Measurements from ENCODE around the gene PDK3. TPM values are rescaled to one million over a fixed set of nuclear protein-coding genes. Genes with fewer than 3 reads are reported as not detected.

Gene PDK3
- 26.1 TPM for total RNA-seq

GRCh38 chrX:24464836-24465531 is at the start of gene PDK3:
TSS of gene PDK3 (plus strand) at chrX:24465286. CDS start at chrX:24465456, 170 bp downstream.

Other genes with a start within 250 kb of the PDK3 start
- not detected for gene SUPT20HL2, start 151.2 kb upstream of the PDK3 start, total RNA-seq
- not detected for gene SUPT20HL1, start 104.6 kb upstream of the PDK3 start, total RNA-seq
- 30.8 TPM for gene PCYT1B, start 182.1 kb downstream of the PDK3 start, total RNA-seq
- gene POLA1, start 228.6 kb downstream of the PDK3 start, total RNA-seq: 30.6 TPM

All from camera-type eye (tissue), 1 donor.